A549 (cell line): ENCODE data around the gene ANTXR2. TPM values are rescaled to one million over a fixed set of nuclear protein-coding genes. Genes with fewer than 3 reads are reported as not detected.

Experiments used
- ATAC-seq, 2 experiments: fragments of 200-7000 bp in 1 of 2; fragments of >200 bp in 1 of 2; cut with Nextera tagmentation in 1 of 2; cut with Tn5 transposase in 1 of 2; 3 replicates each; pipeline versions ENCODE4 v1.8.0 to v1.9.1; 2018 to 2020; ENCODE audit warnings: mild to moderate bottlenecking in 1 of 2, moderate library complexity in 1 of 2
- CTCF ChIA-PET: fragments of 300-600 bp; sonication (Branson Sonifier 250); formaldehyde crosslinking; extraction: SDS; loops from one replicate; lab custom pipeline; 2021; ENCODE audit warnings: antibody characterized with exemption, inconsistent platforms; lab: Yijun Ruan, JAX
- POLR2A ChIA-PET: fragments of 350-600 bp; formaldehyde crosslinking; extraction: SDS; loops from one replicate; lab custom pipeline; 2021; ENCODE audit warnings: antibody characterized with exemption, inconsistent platforms; lab: Yijun Ruan, JAX
- DNase-seq, 2 experiments: peaks; one replicate each; pipeline versions ENCODE4 v3.0.0 to v3.0.0-alpha.2; 2011 to 2016; ENCODE audit warnings: low read depth in 1 of 2, low spot score in 1 of 2
- FAIRE-seq: peaks from 2 replicates; lab custom pipeline; 2011; peaks lifted over from hg19 to GRCh38; lab: Jason Lieb, UNC
- H3K27ac ChIP-seq, 2 experiments: fragments of >200 bp; sonication (Bioruptor Twin); formaldehyde crosslinking; 3 replicates each; pipeline ENCODE4 v1.5.1; 2016 to 2017
- H3K4me1 ChIP-seq: fragments of >200 bp; sonication (Bioruptor Twin); formaldehyde crosslinking; 3 replicates; pipeline ENCODE4 v1.6.1; 2016
- H3K4me2 ChIP-seq: fragments of >200 bp; sonication (Bioruptor Twin); formaldehyde crosslinking; 3 replicates; pipeline ENCODE4 v1.6.1; 2016
- H3K4me3 ChIP-seq: fragments of >200 bp; sonication (Bioruptor Twin); formaldehyde crosslinking; 3 replicates; pipeline ENCODE4 v1.5.1; 2016
- H3K9me3 ChIP-seq: fragments of >200 bp; sonication (Bioruptor Twin); formaldehyde crosslinking; 3 replicates; pipeline ENCODE4 v1.6.1; 2016
- CBX2 ChIP-seq: fragments of 200-600 bp; sonication (generic); IDR thresholded peaks from 2 replicates; pipeline ENCODE4 v1.6.1; 2016; ENCODE audit warnings: low read depth, mild to moderate bottlenecking, borderline replicate concordance
- CHD2 ChIP-seq: fragments of 150-350 bp; IDR thresholded peaks from 2 replicates; pipeline ENCODE4 v1.6.1; 2014; ENCODE audit warnings: low read length; ENCODE audit not compliant: partially characterized antibody
- CHD4 ChIP-seq: fragments of 200-600 bp; sonication (generic); IDR thresholded peaks from 2 replicates; pipeline ENCODE4 v1.6.1; 2016; ENCODE audit warnings: antibody characterized with exemption, mild to moderate bottlenecking, borderline replicate concordance
- FOXS1 ChIP-seq: fragments of 250-450 bp; sonication (Bioruptor Pico); IDR thresholded peaks from 2 replicates; pipeline ENCODE4 v1.5.0; 2020; ENCODE audit warnings: mild to moderate bottlenecking, moderate library complexity
- HOXA7 ChIP-seq: fragments of 250-450 bp; sonication (Bioruptor Pico); IDR thresholded peaks from 2 replicates; pipeline ENCODE4 v1.5.0; 2020; ENCODE audit warnings: mild to moderate bottlenecking, moderate library complexity
- HOXB13 ChIP-seq: fragments of 250-450 bp; sonication (Bioruptor Pico); IDR thresholded peaks from 2 replicates; pipeline ENCODE4 v1.5.0; 2020; ENCODE audit warnings: low read depth, mild to moderate bottlenecking, moderate library complexity
- JUN ChIP-seq, 2 experiments: fragments of >200 bp; sonication (Bioruptor Twin); formaldehyde crosslinking; IDR thresholded peaks; 2 replicates in 1 of 2; 3 replicates in 1 of 2; pipeline ENCODE4 v1.6.1; 2016 to 2017
- POLR2A ChIP-seq: IDR thresholded peaks from 2 replicates; pipeline ENCODE4 v1.6.1; 2012; ENCODE audit warnings: mild to moderate bottlenecking, low read length
- POLR2AphosphoS2 ChIP-seq: conservative IDR thresholded peaks from 2 replicates; pipeline ENCODE4 v1.6.1; 2012; ENCODE audit warnings: low read length, improper control_type of control experiment, inconsistent platforms
- RCOR1 ChIP-seq: fragments of 150-350 bp; IDR thresholded peaks from 2 replicates; pipeline ENCODE4 v1.6.1; 2014; ENCODE audit warnings: antibody characterized with exemption, low read length, low read depth
- RFX5 ChIP-seq: fragments of 450-650 bp; IDR thresholded peaks from 2 replicates; pipeline ENCODE4 v1.7.1; 2014; ENCODE audit warnings: antibody characterized with exemption, mild to moderate bottlenecking, moderate library complexity
- RNF2 ChIP-seq: fragments of 200-600 bp; sonication (generic); IDR thresholded peaks from 2 replicates; pipeline ENCODE4 v1.6.1; 2016; ENCODE audit warnings: low read depth, mild to moderate bottlenecking, antibody characterized with exemption, moderate library complexity, borderline replicate concordance
- SMC3 ChIP-seq: fragments of >200 bp; sonication (Bioruptor Twin); formaldehyde crosslinking; IDR thresholded peaks from 3 replicates; pipeline ENCODE4 v1.6.1; 2018; ENCODE audit warnings: inconsistent platforms
- TFCP2L1 ChIP-seq: fragments of 250-450 bp; sonication (Bioruptor Pico); IDR thresholded peaks from 2 replicates; pipeline ENCODE4 v1.5.0; 2021; ENCODE audit warnings: mild to moderate bottlenecking
- TP53 ChIP-seq: fragments of 250-450 bp; sonication (Bioruptor Pico); IDR thresholded peaks from 2 replicates; pipeline ENCODE4 v1.5.0; 2021; ENCODE audit warnings: mild to moderate bottlenecking, moderate library complexity
- ZNF302 ChIP-seq: fragments of 250-450 bp; sonication (Bioruptor Pico); IDR thresholded peaks from 2 replicates; pipeline ENCODE4 v1.9.0; 2021; ENCODE audit warnings: inconsistent platforms, mild to moderate bottlenecking, moderate library complexity
- ZSCAN20 ChIP-seq: fragments of 250-450 bp; sonication (Bioruptor Pico); IDR thresholded peaks from 2 replicates; pipeline ENCODE4 v1.8.0; 2022; ENCODE audit warnings: mild to moderate bottlenecking, moderate library complexity
- WGBS: methylation state at CpG from one replicate; pipeline ENCODE4 v1.1.6; 2017; ENCODE audit errors: missing lambda C conversion rate; 5-methylcytosine and 5-hydroxymethylcytosine counted together
- polyA plus RNA-seq, 4 experiments: library from polyadenylated mRNA; depleted of rRNA in 3 of 4; stranded (reverse); fragments of >200 nt; fragmentation: RNase III in 1 of 4; extraction: RNeasy Plus Mini Kit Qiagen cat#74134 plus additional on column Dnase treatment in 1 of 4; gene quantifications; 2 replicates in 3 of 4; 3 replicates in 1 of 4; pipeline ENCODE4 v1.2.3, GENCODE V29; 2011 to 2017
- TF ChIP-seq, protein P1 (sequence below): IDR thresholded peaks from 2 replicates; pipeline ENCODE4 v1.6.1; 2012; ENCODE audit warnings: low read depth, borderline replicate concordance
- TF ChIP-seq, protein P2 (sequence below): fragments of 250-450 bp; sonication (Bioruptor Pico); IDR thresholded peaks from 2 replicates; pipeline ENCODE4 v1.5.0; 2021; ENCODE audit warnings: mild to moderate bottlenecking, moderate library complexity, borderline replicate concordance
- TF ChIP-seq, protein P3 (sequence below): IDR thresholded peaks from 2 replicates; pipeline ENCODE4 v1.6.1; 2012
- TF ChIP-seq, protein P4 (sequence below): IDR thresholded peaks from 2 replicates; pipeline ENCODE4 v1.6.1; 2012
- TF ChIP-seq, protein P5 (sequence below): fragments of 150-350 bp; IDR thresholded peaks from 2 replicates; pipeline ENCODE4 v1.6.1; 2014; ENCODE audit warnings: low read depth, mild to moderate bottlenecking, low read length
- TF ChIP-seq, protein P6 (sequence below): fragments of >200 bp; sonication (Bioruptor Twin); formaldehyde crosslinking; IDR thresholded peaks from 3 replicates; pipeline ENCODE4 v1.5.1; 2016
- TF ChIP-seq, protein P7 (sequence below): fragments of 450-650 bp; IDR thresholded peaks from 2 replicates; pipeline ENCODE4 v1.6.1; 2014; ENCODE audit warnings: antibody characterized with exemption
- TF ChIP-seq, protein P8 (sequence below): fragments of 250-450 bp; sonication (Bioruptor Pico); IDR thresholded peaks from 2 replicates; pipeline ENCODE4 v1.5.0; 2020; ENCODE audit warnings: low read depth, mild to moderate bottlenecking, moderate library complexity

The ANTXR2 gene
- polyA plus RNA-seq, 2 of the 4 experiments (the other 2 are of a cell fraction) = 2.3 to 3.0 TPM

DNA sequence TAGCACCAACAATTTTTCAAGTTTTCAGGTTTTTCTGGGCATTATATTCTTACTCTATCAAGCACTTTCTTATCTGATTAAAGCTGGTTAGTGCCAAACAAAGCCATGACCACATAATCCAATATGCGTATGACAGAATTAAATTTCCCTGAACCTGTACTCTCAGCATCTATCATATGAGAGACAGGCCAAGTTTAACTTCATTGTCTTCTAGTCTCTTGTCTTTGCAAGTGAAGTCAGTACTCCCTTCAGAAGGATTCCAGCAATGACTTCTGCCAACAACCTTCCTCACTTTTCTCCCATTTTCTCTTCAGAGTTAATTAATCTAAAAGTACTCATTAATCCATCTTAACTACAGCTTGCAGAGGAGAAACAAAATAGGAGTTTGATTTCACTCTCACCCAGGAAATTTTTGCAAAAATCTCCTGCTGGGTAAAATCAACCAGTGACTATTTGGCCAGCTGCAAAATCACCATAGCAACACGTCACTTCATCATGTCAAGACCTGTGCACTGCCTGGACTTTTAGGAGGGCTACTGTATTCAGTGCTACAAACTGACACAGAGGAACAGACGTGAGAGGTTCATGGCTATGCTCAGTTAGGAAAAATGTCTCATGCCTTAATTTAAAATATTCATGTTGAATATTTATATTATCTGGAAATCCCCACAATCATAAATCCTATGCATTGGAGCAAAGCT is 208.4 kb downstream of the ANTXR2 start (continued):
- TF ChIP-seq, protein P1, sequence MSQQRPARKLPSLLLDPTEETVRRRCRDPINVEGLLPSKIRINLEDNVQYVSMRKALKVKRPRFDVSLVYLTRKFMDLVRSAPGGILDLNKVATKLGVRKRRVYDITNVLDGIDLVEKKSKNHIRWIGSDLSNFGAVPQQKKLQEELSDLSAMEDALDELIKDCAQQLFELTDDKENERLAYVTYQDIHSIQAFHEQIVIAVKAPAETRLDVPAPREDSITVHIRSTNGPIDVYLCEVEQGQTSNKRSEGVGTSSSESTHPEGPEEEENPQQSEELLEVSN = no peak
- TF ChIP-seq, protein P2, sequence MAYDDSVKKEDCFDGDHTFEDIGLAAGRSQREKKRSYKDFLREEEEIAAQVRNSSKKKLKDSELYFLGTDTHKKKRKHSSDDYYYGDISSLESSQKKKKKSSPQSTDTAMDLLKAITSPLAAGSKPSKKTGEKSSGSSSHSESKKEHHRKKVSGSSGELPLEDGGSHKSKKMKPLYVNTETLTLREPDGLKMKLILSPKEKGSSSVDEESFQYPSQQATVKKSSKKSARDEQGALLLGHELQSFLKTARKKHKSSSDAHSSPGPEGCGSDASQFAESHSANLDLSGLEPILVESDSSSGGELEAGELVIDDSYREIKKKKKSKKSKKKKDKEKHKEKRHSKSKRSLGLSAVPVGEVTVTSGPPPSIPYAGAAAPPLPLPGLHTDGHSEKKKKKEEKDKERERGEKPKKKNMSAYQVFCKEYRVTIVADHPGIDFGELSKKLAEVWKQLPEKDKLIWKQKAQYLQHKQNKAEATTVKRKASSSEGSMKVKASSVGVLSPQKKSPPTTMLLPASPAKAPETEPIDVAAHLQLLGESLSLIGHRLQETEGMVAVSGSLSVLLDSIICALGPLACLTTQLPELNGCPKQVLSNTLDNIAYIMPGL (CRISPR knock-in tag) = no peak

DNA sequence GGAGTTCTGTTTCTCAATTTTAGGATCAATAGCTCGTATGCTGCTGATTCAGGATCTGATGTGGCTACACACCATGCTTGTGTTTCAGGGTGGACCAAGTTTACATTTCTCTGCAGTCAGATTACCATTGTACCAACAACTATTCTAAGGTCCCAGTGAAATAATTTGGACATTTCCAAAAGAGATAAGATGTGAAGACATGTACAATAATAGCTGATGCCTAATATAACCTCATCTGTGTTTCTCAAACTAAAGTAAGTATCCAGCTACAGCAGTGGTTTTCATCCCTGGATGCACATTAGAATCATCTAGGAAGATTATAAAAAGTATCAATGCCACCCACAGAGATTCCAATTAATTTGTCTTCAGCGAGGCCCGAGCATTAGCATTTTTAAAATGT is 209.7 kb downstream of the ANTXR2 start:
- no peaks in the 10 kb centered on the region for H3K4me1 ChIP-seq
- no peak for ATAC-seq
- WGBS = 0% methylated on average over 3 of the region's 3 CpGs
- ChIA-PET CTCF (no interaction called here), POLR2A (no interaction called here)
- H3K9me3 ChIP-seq = no peaks in the 10 kb centered on the region
- no peak overlapping the region for H3K4me2 ChIP-seq
- TF ChIP-seq RCOR1 = no peak
- no peak for TF ChIP-seq POLR2AphosphoS2
- TF ChIP-seq, protein P3, sequence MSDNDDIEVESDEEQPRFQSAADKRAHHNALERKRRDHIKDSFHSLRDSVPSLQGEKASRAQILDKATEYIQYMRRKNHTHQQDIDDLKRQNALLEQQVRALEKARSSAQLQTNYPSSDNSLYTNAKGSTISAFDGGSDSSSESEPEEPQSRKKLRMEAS = no peak
- no peak for TF ChIP-seq JUN (IDR thresholded peaks at IDR 0.05)
- TF ChIP-seq ZNF302 (CRISPR knock-in tag) = no peak
- TF ChIP-seq HOXB13 = no peak
- TF ChIP-seq, protein P4, sequence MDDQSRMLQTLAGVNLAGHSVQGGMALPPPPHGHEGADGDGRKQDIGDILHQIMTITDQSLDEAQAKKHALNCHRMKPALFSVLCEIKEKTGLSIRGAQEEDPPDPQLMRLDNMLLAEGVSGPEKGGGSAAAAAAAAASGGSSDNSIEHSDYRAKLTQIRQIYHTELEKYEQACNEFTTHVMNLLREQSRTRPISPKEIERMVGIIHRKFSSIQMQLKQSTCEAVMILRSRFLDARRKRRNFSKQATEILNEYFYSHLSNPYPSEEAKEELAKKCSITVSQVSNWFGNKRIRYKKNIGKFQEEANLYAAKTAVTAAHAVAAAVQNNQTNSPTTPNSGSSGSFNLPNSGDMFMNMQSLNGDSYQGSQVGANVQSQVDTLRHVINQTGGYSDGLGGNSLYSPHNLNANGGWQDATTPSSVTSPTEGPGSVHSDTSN = no peak
- TF ChIP-seq FOXS1 = no peak
- no peak for TF ChIP-seq POLR2A
- TF ChIP-seq, protein P5, sequence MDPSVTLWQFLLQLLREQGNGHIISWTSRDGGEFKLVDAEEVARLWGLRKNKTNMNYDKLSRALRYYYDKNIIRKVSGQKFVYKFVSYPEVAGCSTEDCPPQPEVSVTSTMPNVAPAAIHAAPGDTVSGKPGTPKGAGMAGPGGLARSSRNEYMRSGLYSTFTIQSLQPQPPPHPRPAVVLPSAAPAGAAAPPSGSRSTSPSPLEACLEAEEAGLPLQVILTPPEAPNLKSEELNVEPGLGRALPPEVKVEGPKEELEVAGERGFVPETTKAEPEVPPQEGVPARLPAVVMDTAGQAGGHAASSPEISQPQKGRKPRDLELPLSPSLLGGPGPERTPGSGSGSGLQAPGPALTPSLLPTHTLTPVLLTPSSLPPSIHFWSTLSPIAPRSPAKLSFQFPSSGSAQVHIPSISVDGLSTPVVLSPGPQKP = no peak
- TF ChIP-seq TFCP2L1 (CRISPR knock-in tag) = no peak
- no peak for TF ChIP-seq CHD2
- TF ChIP-seq CHD4 = no peak
- no peak for TF ChIP-seq RNF2
- TF ChIP-seq TP53 (CRISPR knock-in tag) = no peak
- no peak overlapping the region for H3K27ac ChIP-seq
- DNase-seq = no peak
- no peak for FAIRE-seq
- no peak overlapping the region for H3K4me3 ChIP-seq

DNA sequence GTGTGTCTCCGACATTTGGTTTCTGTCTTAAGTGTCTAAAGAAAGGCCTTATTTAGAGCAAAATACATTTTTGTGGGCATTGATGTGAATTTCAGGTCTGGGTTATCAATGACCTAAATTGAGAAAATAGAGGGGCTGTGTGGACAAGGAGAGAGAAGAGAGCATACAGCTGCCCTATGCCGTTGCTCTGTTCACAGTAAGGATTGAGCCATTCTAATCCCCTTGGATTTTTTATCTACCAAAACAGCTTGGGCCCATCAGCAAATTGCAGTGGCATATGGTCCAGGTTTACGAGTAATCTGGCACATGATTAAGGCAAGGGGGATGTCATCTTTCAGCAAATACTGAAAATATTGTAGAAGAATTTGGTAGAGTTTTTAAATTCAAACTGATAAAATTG is 210.2 kb downstream of the ANTXR2 start:
- no peaks in the 10 kb centered on the region for H3K9me3 ChIP-seq
- DNase-seq = no peak
- TF ChIP-seq, protein P6, sequence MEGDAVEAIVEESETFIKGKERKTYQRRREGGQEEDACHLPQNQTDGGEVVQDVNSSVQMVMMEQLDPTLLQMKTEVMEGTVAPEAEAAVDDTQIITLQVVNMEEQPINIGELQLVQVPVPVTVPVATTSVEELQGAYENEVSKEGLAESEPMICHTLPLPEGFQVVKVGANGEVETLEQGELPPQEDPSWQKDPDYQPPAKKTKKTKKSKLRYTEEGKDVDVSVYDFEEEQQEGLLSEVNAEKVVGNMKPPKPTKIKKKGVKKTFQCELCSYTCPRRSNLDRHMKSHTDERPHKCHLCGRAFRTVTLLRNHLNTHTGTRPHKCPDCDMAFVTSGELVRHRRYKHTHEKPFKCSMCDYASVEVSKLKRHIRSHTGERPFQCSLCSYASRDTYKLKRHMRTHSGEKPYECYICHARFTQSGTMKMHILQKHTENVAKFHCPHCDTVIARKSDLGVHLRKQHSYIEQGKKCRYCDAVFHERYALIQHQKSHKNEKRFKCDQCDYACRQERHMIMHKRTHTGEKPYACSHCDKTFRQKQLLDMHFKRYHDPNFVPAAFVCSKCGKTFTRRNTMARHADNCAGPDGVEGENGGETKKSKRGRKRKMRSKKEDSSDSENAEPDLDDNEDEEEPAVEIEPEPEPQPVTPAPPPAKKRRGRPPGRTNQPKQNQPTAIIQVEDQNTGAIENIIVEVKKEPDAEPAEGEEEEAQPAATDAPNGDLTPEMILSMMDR = no peak
- TF ChIP-seq ZSCAN20 (CRISPR knock-in tag) = no peak
- TF ChIP-seq, protein P2 (CRISPR knock-in tag) = no peak
- no peak for TF ChIP-seq SMC3
- TF ChIP-seq, protein P7, sequence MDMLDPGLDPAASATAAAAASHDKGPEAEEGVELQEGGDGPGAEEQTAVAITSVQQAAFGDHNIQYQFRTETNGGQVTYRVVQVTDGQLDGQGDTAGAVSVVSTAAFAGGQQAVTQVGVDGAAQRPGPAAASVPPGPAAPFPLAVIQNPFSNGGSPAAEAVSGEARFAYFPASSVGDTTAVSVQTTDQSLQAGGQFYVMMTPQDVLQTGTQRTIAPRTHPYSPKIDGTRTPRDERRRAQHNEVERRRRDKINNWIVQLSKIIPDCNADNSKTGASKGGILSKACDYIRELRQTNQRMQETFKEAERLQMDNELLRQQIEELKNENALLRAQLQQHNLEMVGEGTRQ = no peak
- TF ChIP-seq, protein P8, sequence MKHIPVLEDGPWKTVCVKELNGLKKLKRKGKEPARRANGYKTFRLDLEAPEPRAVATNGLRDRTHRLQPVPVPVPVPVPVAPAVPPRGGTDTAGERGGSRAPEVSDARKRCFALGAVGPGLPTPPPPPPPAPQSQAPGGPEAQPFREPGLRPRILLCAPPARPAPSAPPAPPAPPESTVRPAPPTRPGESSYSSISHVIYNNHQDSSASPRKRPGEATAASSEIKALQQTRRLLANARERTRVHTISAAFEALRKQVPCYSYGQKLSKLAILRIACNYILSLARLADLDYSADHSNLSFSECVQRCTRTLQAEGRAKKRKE = no peak
- TF ChIP-seq POLR2A = no peak
- no peak for TF ChIP-seq HOXA7 (CRISPR knock-in tag)
- no peak for TF ChIP-seq FOXS1
- TF ChIP-seq RFX5 = no peak
- no peak for TF ChIP-seq CBX2
- ChIA-PET POLR2A (no interaction called here), CTCF (no interaction called here)
- no peak overlapping the region for H3K4me2 ChIP-seq
- no peak overlapping the region for H3K4me3 ChIP-seq
- H3K4me1 ChIP-seq = no peaks in the 10 kb centered on the region
- no peak for ATAC-seq
- H3K27ac ChIP-seq = no peak overlapping the region
- FAIRE-seq = no peak
- WGBS = 5% methylated on average over 3 of the region's 3 CpGs
